Peyer's patch (tissue), 4 donors: ENCODE results near the gene MSI2.

ENCODE experiments used
- CTCF ChIP-seq, 6 experiments: fragments of 450-650 bp in 4 of 6; fragments of 200-600 bp in 2 of 6; sonication (generic) in 1 of 6; IDR thresholded peaks; one replicate each; pipeline ENCODE4 v1.5.1; 2017 to 2019; ENCODE audit warnings: antibody characterized with exemption in 6 of 6, mild to moderate bottlenecking in 3 of 6, moderate library complexity in 1 of 6
- POLR2A ChIP-seq, 2 donors: fragments of 450-650 bp; IDR thresholded peaks; one replicate each; pipeline ENCODE4 v1.5.1; 2017; ENCODE audit warnings: antibody characterized with exemption in 2 of 2, mild to moderate bottlenecking in 2 of 2, moderate library complexity in 2 of 2

- no peak for TF ChIP-seq CTCF (IDR thresholded peaks at IDR 0.05)
- TF ChIP-seq POLR2A (IDR thresholded peaks at IDR 0.05), result no peak
Observed at GRCh38 chr17:57527221-57528057, 271.1 kb downstream of the MSI2 start.
